ENCODE data around the gene DLGAP1. TPM values are rescaled to one million over a fixed set of nuclear protein-coding genes. Genes with fewer than 3 reads are reported as not detected.
"Not testable (repeated sequence)": the region's sequence is repeated elsewhere in the genome, so short reads cannot be mapped to it uniquely, and the experiment has no call there.

DLGAP1 gene
- total RNA-seq, 6 experiments from 2014 or later: 0.09 to 0.31 (median 0.18) TPM; not detected in 2

- TF ChIP-seq POLR2A (IDR thresholded peaks at IDR 0.05): no peak
- TF ChIP-seq, protein P1, sequence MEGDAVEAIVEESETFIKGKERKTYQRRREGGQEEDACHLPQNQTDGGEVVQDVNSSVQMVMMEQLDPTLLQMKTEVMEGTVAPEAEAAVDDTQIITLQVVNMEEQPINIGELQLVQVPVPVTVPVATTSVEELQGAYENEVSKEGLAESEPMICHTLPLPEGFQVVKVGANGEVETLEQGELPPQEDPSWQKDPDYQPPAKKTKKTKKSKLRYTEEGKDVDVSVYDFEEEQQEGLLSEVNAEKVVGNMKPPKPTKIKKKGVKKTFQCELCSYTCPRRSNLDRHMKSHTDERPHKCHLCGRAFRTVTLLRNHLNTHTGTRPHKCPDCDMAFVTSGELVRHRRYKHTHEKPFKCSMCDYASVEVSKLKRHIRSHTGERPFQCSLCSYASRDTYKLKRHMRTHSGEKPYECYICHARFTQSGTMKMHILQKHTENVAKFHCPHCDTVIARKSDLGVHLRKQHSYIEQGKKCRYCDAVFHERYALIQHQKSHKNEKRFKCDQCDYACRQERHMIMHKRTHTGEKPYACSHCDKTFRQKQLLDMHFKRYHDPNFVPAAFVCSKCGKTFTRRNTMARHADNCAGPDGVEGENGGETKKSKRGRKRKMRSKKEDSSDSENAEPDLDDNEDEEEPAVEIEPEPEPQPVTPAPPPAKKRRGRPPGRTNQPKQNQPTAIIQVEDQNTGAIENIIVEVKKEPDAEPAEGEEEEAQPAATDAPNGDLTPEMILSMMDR (IDR thresholded peaks at IDR 0.05): no peak
- Histone ChIP-seq H3K4me1 (no peaks in the 10 kb centered on the region), H3K36me3 (no peaks in the 10 kb centered on the region), H3K4me3 (no peak overlapping the region), H3K27ac (no peak overlapping the region), H3K9me3 (peaks cover 0 to 7% (median 0%) of the 10 kb centered on the region in 4 donors), H3K27me3 (no peaks in the 10 kb centered on the region)
- DNase-seq (no peak), ATAC-seq (no peak)
- intact Hi-C loops (cut with DNase I): no loop called here
- WGBS (ENCODE audit: insufficient coverage, low coverage, low lambda C conversion rate, missing lambda C conversion rate): 36% methylated on average over 5 of the region's 5 CpGs
Observed at GRCh38 chr18:4060427-4061281, 394.5 kb downstream of the DLGAP1 start.

- Histone ChIP-seq H3K4me1 (no peaks in the 10 kb centered on the region), H3K27me3 (no peaks in the 10 kb centered on the region), H3K27ac (no peak overlapping the region), H3K9me3 (peaks cover 0 to 7% (median 0%) of the 10 kb centered on the region in 4 donors), H3K4me3 (no peak overlapping the region), H3K36me3 (no peaks in the 10 kb centered on the region)
- ATAC-seq (no peak), DNase-seq (no peak)
- intact Hi-C loops (cut with DNase I): no loop called here
- no peak for TF ChIP-seq POLR2A (IDR thresholded peaks at IDR 0.05)
- TF ChIP-seq, protein P1 (IDR thresholded peaks at IDR 0.05): no peak
- 100% methylated on average over 1 of the region's 1 CpG for WGBS (ENCODE audit: insufficient coverage, low coverage, low lambda C conversion rate, missing lambda C conversion rate)
Observed at GRCh38 chr18:4058179-4058578, 396.9 kb downstream of the DLGAP1 start.

GRCh38 chr18:4040391-4041092 lies 414.6 kb downstream of the DLGAP1 start:
- Histone ChIP-seq H3K27ac (no peak overlapping the region), H3K4me3 (no peak overlapping the region), H3K4me1 (no peaks in the 10 kb centered on the region), H3K36me3 (no peaks in the 10 kb centered on the region), H3K27me3 (no peaks in the 10 kb centered on the region), H3K9me3 (no peaks in the 10 kb centered on the region)
- WGBS (ENCODE audit: insufficient coverage, low coverage, low lambda C conversion rate, missing lambda C conversion rate): 65% methylated on average over 7 of the region's 7 CpGs
- no peak for ATAC-seq
- DNase-seq: no peak
- intact Hi-C loops (cut with DNase I): no loop called here
- TF ChIP-seq, protein P1 (IDR thresholded peaks at IDR 0.05): no peak
- no peak for TF ChIP-seq POLR2A (IDR thresholded peaks at IDR 0.05)

- no peaks in the 10 kb centered on the region for H3K4me1 ChIP-seq
- TF ChIP-seq, protein P1 (IDR thresholded peaks at IDR 0.05): no peak
- no peak for TF ChIP-seq POLR2A (IDR thresholded peaks at IDR 0.05)
- intact Hi-C loops (cut with DNase I): no loop called here
- H3K27ac ChIP-seq: no peak overlapping the region
- no peak overlapping the region for H3K4me3 ChIP-seq
- 48% methylated on average over 6 of the region's 6 CpGs for WGBS (ENCODE audit: insufficient coverage, low coverage, low lambda C conversion rate, missing lambda C conversion rate)
- DNase-seq: no peak
- no peaks in the 10 kb centered on the region for H3K9me3 ChIP-seq
- H3K27me3 ChIP-seq: no peaks in the 10 kb centered on the region
- no peaks in the 10 kb centered on the region for H3K36me3 ChIP-seq
- no peak for ATAC-seq
Observed at GRCh38 chr18:4035521-4035920, 419.6 kb downstream of the DLGAP1 start.

DNA sequence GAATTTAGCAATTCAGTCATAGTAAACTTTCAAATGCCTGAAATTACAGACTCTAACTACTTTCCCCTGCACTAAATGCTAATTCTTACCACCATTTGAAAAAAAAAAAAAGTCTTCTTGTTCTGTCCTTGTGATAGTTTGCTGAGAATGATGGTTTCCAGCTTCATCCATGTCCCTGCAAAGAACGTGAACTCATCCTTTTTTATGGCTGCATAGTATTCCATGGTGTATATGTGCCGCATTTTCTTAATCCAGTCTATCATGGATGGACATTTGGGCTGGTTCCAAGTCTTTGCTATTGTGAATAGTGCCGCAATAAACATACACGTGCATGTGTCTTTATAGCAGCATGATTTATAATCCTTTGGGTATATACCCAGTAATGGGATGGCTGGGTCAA lies 420.3 kb downstream of the DLGAP1 start:
- H3K36me3 ChIP-seq; intact Hi-C loops (cut with DNase I); H3K9me3 ChIP-seq; H3K4me3 ChIP-seq; DNase-seq; ATAC-seq; H3K27ac ChIP-seq; H3K27me3 ChIP-seq; H3K4me1 ChIP-seq: not testable (repeated sequence)
- 85% methylated on average over 4 of the region's 4 CpGs for WGBS (ENCODE audit: insufficient coverage, low coverage, low lambda C conversion rate, missing lambda C conversion rate)

Data from right lobe of liver (tissue), 6 donors.